Measurements from ENCODE around the gene PDCD11. TPM values are rescaled to one million over a fixed set of nuclear protein-coding genes. Genes with fewer than 3 reads are reported as not detected.

Gene PDCD11
- total RNA-seq, 2 donors from 2014 or later: 62.3 to 65.8 TPM

GRCh38 chr10:103428989-103429643 lies 32.7 kb downstream of the PDCD11 start:
- Mint-ChIP-seq H3K4me3 (no peak overlapping the region), H3K36me3 (ENCODE audit: low read depth) (peaks cover 80% of the 10 kb centered on the region), H3K9me3 (no peaks in the 10 kb centered on the region), H3K4me1 (no peaks in the 10 kb centered on the region), H3K27me3 (ENCODE audit: insufficient read depth) (no peaks in the 10 kb centered on the region), H3K27ac (no peak overlapping the region)
- no peak for DNase-seq
- H3K4me1 ChIP-seq (ENCODE audit: control insufficient read depth, insufficient read depth, low read length): no peaks in the 10 kb centered on the region
- H3K27ac ChIP-seq (ENCODE audit: low read depth, low read length): no peak overlapping the region
- peaks cover 90% of the 10 kb centered on the region for H3K36me3 ChIP-seq (ENCODE audit: control insufficient read depth, insufficient read depth, low read length)
- no peak overlapping the region for H3K9ac ChIP-seq (ENCODE audit: extremely low read depth, low read length, poor library complexity, severe bottlenecking)
- TF ChIP-seq CTCF (conservative IDR thresholded peaks at IDR 0.05): no peak
- WGBS, 2 experiments (ENCODE audit: insufficient coverage in 1 of 2, insufficient read length in 1 of 2): 93 to 100% methylated on average over 3 to 5 of the region's 5 CpGs
- no peaks in the 10 kb centered on the region for H3K27me3 ChIP-seq (ENCODE audit: control insufficient read depth, insufficient read depth, low read length, poor library complexity, severe bottlenecking)
- no peak overlapping the region for H3K4me3 ChIP-seq (ENCODE audit: low read length)
- H3K9me3 ChIP-seq (ENCODE audit: control insufficient read depth, low read length): no peaks in the 10 kb centered on the region

GRCh38 chr10:103429647-103430046 lies 33.2 kb downstream of the PDCD11 start:
- no peak overlapping the region for H3K27ac Mint-ChIP-seq
- 93 to 98% methylated on average over 5 of the region's 5 CpGs for WGBS, 2 experiments (ENCODE audit: insufficient coverage in 1 of 2, insufficient read length in 1 of 2)
- H3K27ac ChIP-seq (ENCODE audit: low read depth, low read length): no peak overlapping the region
- H3K27me3 Mint-ChIP-seq (ENCODE audit: insufficient read depth): no peaks in the 10 kb centered on the region
- H3K4me3 Mint-ChIP-seq: no peak overlapping the region
- DNase-seq: no peak
- H3K36me3 Mint-ChIP-seq (ENCODE audit: low read depth): peaks cover 76% of the 10 kb centered on the region
- no peak overlapping the region for H3K4me3 ChIP-seq (ENCODE audit: low read length)
- no peaks in the 10 kb centered on the region for H3K4me1 ChIP-seq (ENCODE audit: control insufficient read depth, insufficient read depth, low read length)
- no peaks in the 10 kb centered on the region for H3K4me1 Mint-ChIP-seq
- no peak overlapping the region for H3K9ac ChIP-seq (ENCODE audit: extremely low read depth, low read length, poor library complexity, severe bottlenecking)
- H3K36me3 ChIP-seq (ENCODE audit: control insufficient read depth, insufficient read depth, low read length): peaks cover 90% of the 10 kb centered on the region
- H3K27me3 ChIP-seq (ENCODE audit: control insufficient read depth, insufficient read depth, low read length, poor library complexity, severe bottlenecking): no peaks in the 10 kb centered on the region
- no peaks in the 10 kb centered on the region for H3K9me3 Mint-ChIP-seq
- no peak for TF ChIP-seq CTCF (conservative IDR thresholded peaks at IDR 0.05)
- no peaks in the 10 kb centered on the region for H3K9me3 ChIP-seq (ENCODE audit: control insufficient read depth, low read length)

GRCh38 chr10:103431902-103432301 lies 35.5 kb downstream of the PDCD11 start:
- peaks cover 74% of the 10 kb centered on the region for H3K36me3 Mint-ChIP-seq (ENCODE audit: low read depth)
- H3K27me3 Mint-ChIP-seq (ENCODE audit: insufficient read depth): no peaks in the 10 kb centered on the region
- no peak overlapping the region for H3K27ac Mint-ChIP-seq
- Histone ChIP-seq H3K27me3 (ENCODE audit: control insufficient read depth, insufficient read depth, low read length, poor library complexity, severe bottlenecking) (no peaks in the 10 kb centered on the region), H3K4me3 (ENCODE audit: low read length) (no peak overlapping the region), H3K9ac (ENCODE audit: extremely low read depth, low read length, poor library complexity, severe bottlenecking) (no peak overlapping the region), H3K36me3 (ENCODE audit: control insufficient read depth, insufficient read depth, low read length) (peaks cover 89% of the 10 kb centered on the region), H3K9me3 (ENCODE audit: control insufficient read depth, low read length) (no peaks in the 10 kb centered on the region), H3K4me1 (ENCODE audit: control insufficient read depth, insufficient read depth, low read length) (no peaks in the 10 kb centered on the region), H3K27ac (ENCODE audit: low read depth, low read length) (no peak overlapping the region)
- no peak for DNase-seq
- H3K9me3 Mint-ChIP-seq: no peaks in the 10 kb centered on the region
- TF ChIP-seq CTCF (conservative IDR thresholded peaks at IDR 0.05): no peak
- H3K4me3 Mint-ChIP-seq: no peak overlapping the region
- 94 to 95% methylated on average over 6 to 8 of the region's 8 CpGs for WGBS, 2 experiments (ENCODE audit: insufficient coverage in 1 of 2, insufficient read length in 1 of 2)
- no peaks in the 10 kb centered on the region for H3K4me1 Mint-ChIP-seq

Data from endodermal cell (in vitro differentiated cells).